GF-D8 (cell line): ENCODE data around the gene RCN2.

ENCODE experiments used
- DNase-seq: peaks from one replicate; lab custom pipeline; 2025; lab: John Stamatoyannopoulos, UW

Gene RCN2

GRCh38 chr15:76994496-76994895, 62.9 kb downstream of the RCN2 start:
- no peak for DNase-seq

DNA sequence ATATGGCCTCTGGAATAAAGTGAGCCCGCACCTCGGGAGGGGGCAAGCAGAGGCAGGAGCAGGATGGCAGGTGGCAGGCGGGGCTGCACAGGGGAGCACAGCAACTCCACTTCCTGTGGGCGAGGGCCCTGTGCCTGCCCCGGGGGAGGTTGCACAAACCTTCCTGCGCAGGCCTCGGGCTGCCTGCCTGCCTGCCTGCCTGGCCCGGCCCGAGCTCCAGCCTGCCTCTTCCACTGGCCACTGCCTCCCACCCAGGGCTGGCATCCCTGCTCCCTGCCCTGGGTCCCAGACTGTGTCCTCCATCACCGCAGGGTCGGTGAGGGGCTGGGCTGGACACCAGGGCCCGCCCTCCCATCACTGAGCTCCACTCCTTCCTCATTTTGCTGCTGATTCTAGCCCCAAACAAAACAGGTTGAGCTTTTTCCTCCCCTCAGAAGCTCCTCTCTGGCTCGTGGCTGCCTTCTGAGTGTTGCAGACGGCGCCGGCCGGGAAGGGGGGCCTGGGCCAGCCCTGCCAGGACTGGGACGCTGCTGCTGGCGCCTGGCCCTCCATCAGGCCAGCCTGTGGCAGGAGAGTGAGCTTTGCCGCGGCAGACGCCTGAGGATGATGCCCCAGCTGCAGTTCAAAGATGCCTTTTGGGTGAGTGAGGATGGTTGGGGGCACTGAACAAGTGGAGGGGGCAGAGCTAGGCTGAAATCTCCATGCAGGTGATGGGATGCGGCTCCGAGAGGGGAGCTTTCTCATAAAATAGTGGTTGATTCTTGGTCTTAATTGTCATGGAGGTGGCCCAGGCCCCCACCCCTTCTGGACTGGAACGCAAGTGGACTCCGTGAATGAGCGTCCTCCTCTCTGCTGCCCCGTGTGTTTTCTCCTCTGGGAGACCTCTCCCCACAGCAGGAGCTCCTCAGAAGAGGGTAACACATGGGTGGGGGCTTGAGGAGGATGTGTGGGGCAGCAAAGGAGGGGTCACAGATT, 63.7 kb downstream of the RCN2 start, which contains the start of gene PSTPIP1:
Gene PSTPIP1 (plus strand): TSS at position 156 of the 975 bp plus-strand sequence. CDS start 448 bp downstream, at position 604.
- DNase-seq: peak; percentile 65

GRCh38 chr15:76996076-76996525, 64.6 kb downstream of the RCN2 start:
- no peak for DNase-seq

DNA sequence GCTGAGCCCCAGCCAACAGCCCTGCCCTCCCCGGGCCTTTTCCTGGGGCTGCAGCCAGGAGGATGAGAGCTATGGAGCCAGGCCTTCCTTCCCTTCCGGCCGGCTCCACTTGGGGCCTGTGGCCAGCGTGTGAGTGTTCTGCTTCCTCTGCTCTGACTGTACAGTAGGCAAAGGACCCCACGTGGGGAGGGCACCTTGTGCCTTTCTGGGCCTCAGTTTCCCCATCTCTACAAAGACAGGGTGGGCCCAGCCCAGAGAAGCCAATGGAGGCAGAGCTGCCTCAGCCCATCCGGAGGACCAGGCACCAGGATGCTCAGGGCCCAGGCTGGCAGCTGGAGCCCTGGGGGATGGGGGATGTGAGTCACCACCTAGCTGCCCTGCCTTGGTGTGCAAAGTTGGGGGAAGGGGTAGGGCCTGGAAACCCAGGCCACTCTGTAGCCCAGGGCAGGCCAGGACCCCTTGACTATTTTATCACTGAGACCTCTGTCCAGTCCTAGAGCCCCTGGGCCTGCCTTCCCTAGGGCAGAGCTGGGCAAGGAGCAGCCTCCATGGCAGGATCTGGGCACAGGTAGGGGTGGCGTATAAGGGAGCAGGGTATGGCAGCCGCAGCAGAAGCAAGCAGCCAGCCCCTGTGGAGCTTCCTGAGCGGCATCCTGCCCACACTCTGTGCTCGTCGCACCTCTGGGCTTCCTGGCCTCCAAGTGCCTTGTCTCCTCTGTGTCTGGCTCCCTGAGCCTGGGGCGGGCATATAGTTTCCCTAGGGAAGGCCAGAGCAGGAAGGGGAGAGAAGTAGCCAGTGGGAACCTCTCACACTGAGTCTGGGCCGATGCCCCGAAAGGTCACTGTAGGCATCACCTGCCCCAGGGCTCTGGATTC, 65.2 kb downstream of the RCN2 start:
- no peak for DNase-seq

- no peak for DNase-seq
Measured at GRCh38 chr15:76998663-76999285, 67.2 kb downstream of the RCN2 start.

- no peak for DNase-seq
Measured at GRCh38 chr15:76999996-77000395, 68.4 kb downstream of the RCN2 start.

- DNase-seq: no peak
Measured at GRCh38 chr15:77001351-77001750, 69.8 kb downstream of the RCN2 start.

GRCh38 chr15:77001966-77002365, 70.4 kb downstream of the RCN2 start:
- no peak for DNase-seq

GRCh38 chr15:77002436-77002835, 70.9 kb downstream of the RCN2 start:
- peak; percentile 29 for DNase-seq

DNA sequence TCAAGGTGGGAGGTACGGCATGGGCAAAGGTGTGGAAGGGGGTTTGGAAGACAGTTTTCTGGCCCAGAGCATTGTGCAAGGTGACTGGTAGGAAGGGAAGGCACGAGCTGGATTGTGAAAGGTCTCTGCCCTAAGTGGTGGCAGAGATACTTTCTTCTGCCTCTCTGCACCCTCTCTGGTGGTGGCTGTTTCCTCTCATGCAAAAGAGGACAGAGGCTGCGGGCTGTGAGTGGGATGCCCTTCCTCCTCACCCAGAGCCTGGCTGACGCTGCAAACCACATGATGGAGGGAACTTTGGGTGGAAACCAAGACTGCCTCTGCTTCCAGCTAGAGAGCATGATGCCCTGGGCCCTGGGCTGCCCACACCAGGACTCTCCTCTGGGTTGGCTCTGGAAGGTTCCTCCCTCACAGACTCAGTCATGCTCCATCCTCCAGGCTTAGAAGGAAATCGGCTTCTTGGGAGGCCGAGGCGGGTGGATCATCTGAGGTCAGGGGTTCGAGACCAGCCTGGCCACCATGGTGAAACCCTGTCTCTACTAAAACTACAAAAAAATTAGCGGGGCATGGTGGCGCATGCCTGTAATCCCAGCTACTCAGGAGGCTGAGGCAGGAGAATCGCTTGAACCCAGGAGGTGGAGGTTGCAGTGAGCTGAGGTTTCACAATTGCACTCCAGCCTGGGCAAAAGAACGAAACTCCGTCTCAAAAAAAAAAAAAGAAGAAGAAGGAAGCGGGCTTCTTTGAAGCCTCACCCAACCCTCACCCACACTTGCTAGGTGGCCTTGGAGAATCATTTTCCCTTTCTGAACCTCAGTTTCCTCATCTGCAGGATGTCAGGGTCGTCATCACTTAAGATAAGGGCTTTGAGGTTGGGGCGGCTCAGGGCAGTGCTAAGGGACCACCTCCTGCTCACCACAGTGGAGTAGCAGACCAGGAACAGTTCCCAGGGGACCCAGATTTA, 71.7 kb downstream of the RCN2 start:
- DNase-seq: peak; percentile 96
